Fibroblast of the aortic adventitia (primary cell): ENCODE results near the gene TOLLIP. TPM values are rescaled to one million over a fixed set of nuclear protein-coding genes. Genes with fewer than 3 reads are reported as not detected.

Source experiments
- DNase-seq: peaks from one replicate; pipeline ENCODE4 v3.0.0-alpha.2; 2010; ENCODE audit warnings: low read depth
- H3K4me3 ChIP-seq: 2 replicates; pipeline ENCODE4 v1.5.1; 2011; ENCODE audit warnings: low read depth, mild to moderate bottlenecking, control low read depth, low read length, moderate library complexity
- total RNA-seq: library from RNA; depleted of rRNA; stranded (reverse); fragments of >200 nt; gene quantifications from 2 replicates; pipeline ENCODE4 v1.2.3, GENCODE V29; 2012; ENCODE audit warnings: low replicate concordance
- TF ChIP-seq, protein P1 (sequence below): IDR thresholded peaks from 2 replicates; pipeline ENCODE4 v1.5.1; 2011; ENCODE audit warnings: mild to moderate bottlenecking, low read length, control low read depth, inconsistent platforms; ENCODE audit not compliant: insufficient read depth

The TOLLIP gene
- total RNA-seq, 1 donor = 25.4 TPM

GRCh38 chr11:1237128-1237580 is 72.3 kb downstream of the TOLLIP start:
- DNase-seq = no peak

DNA sequence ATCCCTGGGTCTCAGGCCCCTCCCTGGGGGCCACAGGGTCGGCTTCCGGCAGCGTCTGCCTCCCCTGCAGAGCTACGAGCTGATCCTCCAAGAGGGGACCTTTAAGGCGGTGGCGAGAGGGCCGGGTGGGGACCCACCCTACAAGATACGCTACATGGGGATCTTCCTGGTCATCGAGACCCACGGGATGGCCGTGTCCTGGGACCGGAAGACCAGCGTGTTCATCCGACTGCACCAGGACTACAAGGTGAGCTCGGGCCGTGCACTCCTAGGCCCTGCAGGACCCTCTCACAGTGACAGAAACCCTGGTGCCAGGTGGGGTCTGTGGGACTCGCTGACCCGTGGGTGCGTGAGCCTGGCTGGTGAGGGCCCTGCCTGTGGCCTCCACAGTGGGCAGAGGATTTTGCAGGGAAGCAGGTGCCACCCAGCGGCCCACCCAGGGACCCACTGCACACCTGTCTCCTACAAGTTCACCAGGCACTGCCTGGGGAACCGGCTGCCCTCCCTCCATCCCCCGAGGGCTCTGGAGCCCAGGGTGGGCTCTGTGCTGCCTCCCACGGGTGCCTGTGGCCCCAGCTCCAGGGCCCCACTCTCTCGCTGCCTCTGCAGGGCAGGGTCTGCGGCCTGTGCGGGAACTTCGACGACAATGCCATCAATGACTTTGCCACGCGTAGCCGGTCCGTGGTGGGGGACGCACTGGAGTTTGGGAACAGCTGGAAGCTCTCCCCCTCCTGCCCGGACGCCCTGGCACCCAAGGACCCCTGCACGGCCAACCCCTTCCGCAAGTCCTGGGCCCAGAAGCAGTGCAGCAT is 72.9 kb downstream of the TOLLIP start:
- no peak for DNase-seq
- TF ChIP-seq, protein P1, sequence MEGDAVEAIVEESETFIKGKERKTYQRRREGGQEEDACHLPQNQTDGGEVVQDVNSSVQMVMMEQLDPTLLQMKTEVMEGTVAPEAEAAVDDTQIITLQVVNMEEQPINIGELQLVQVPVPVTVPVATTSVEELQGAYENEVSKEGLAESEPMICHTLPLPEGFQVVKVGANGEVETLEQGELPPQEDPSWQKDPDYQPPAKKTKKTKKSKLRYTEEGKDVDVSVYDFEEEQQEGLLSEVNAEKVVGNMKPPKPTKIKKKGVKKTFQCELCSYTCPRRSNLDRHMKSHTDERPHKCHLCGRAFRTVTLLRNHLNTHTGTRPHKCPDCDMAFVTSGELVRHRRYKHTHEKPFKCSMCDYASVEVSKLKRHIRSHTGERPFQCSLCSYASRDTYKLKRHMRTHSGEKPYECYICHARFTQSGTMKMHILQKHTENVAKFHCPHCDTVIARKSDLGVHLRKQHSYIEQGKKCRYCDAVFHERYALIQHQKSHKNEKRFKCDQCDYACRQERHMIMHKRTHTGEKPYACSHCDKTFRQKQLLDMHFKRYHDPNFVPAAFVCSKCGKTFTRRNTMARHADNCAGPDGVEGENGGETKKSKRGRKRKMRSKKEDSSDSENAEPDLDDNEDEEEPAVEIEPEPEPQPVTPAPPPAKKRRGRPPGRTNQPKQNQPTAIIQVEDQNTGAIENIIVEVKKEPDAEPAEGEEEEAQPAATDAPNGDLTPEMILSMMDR = no peak
- H3K4me3 ChIP-seq = no peak overlapping the region

More at GRCh38 chr11:1237128-1237580, 72.3 kb downstream of the TOLLIP start:
- TF ChIP-seq, protein P1 = no peak
- no peak overlapping the region for H3K4me3 ChIP-seq

- no peak overlapping the region for H3K4me3 ChIP-seq
- TF ChIP-seq, protein P1 = no peak
- no peak for DNase-seq
Observed at GRCh38 chr11:1235901-1236315, 73.5 kb downstream of the TOLLIP start.

DNA sequence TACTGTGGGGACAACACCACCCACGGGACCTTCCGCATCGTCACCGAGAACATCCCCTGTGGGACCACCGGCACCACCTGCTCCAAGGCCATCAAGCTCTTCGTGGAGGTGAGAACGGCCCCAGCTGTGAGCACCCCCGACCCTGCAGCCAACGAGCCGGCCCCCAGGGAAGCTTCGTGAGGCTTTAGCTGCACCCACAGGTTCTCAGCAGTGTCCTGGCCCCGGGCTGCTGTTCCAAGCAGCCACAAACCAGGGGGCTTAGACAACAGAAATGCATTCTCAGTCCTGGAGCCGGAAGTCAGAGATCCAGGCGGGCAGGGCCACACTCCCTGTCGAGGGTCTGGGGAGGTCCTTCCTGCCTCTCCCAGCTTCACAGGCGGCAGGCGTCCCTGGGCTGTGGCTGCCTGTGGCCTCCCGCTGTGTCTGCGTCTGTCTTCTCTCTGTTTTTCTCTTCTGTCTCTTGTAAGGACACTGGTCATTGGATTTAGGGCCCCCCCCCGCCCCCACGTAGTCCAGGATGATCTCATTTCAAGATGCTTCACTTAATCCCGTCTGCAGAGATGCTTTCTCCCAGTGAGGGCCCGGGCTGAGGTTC is 74.0 kb downstream of the TOLLIP start:
- TF ChIP-seq, protein P1 = no peak
- no peak overlapping the region for H3K4me3 ChIP-seq
- DNase-seq = no peak

DNA sequence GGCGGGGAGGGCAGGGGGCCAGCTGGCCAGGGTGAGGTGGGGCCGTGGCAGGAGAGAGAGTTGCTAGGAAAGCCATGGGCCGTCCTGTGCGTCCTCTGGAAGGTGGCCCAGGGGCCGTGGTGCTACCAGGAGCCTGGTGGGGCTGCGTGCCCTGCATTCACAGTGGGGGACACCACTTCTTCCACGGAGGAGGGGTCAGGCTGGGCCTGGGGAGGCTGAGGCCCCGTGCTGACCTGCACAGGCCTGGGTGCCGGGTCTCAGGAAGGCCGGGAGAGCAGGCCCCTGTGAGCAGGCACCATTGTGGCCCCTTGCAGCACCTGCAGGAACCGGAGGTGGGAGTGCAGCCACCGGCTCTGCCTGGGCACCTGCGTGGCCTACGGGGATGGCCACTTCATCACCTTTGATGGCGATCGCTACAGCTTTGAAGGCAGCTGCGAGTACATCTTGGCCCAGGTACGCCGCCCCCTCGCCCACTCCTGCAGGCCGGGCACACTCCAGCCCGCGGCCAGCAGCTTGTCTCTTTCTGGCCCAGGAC is 74.6 kb downstream of the TOLLIP start:
- TF ChIP-seq, protein P1 = no peak
- no peak for DNase-seq
- no peak overlapping the region for H3K4me3 ChIP-seq

GRCh38 chr11:1234054-1234720 is 75.2 kb downstream of the TOLLIP start:
- no peak for DNase-seq
- TF ChIP-seq, protein P1 = no peak
- H3K4me3 ChIP-seq = no peak overlapping the region
